ENCODE results near the gene ERC2.

DNA sequence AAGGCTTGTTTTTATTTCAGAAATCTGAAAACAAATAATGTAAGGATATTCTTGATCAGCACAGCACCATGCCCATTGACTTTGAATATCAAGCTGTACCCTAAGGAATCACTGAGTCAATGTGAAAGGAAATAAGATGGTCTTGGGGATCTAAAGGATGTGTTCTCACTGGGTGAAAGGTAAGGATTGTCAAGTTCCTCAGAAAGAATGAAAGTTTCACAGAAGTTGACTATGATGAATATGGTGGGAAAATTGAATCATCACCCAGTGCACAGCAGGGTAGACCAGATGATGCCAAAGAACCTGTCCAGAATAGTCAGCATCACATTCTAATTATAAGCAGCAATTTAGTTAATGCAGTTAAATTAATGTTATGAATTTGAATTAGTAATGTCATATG lies 16.2 kb downstream of the ERC2 start:
- TF ChIP-seq REST (IDR thresholded peaks at IDR 0.05; ENCODE audit: low read depth), result no peak
- TF ChIP-seq RAD21 (IDR thresholded peaks at IDR 0.05; ENCODE audit: low read depth), result no peak
- no peak for TF ChIP-seq FOXM1 (IDR thresholded peaks at IDR 0.05; ENCODE audit: borderline replicate concordance, low read depth)
- TF ChIP-seq TCF12 (IDR thresholded peaks at IDR 0.05; ENCODE audit: low read depth), result no peak
- no peak for TF ChIP-seq EP300 (IDR thresholded peaks at IDR 0.05; ENCODE audit: borderline replicate concordance)
- TF ChIP-seq ZBTB7A (IDR thresholded peaks at IDR 0.05; ENCODE audit: low read depth), result no peak
- TF ChIP-seq NFIC (IDR thresholded peaks at IDR 0.05), result no peak

Data from Ishikawa (cell line).